ENCODE data around the gene GRM7. TPM values are rescaled to one million over a fixed set of nuclear protein-coding genes. Genes with fewer than 3 reads are reported as not detected.
A peak's percentile ranks its signal among the peaks of the same experiment; 100 is the strongest.

Gene GRM7
- total and polyA plus RNA-seq, 2 donors (not counting 1 experiment from before 2014, with no cell fraction given) = not detected

GRCh38 chr3:6857510-6857909 is 3.4 kb upstream of the GRM7 start:
- TF ChIP-seq EZH2 (IDR thresholded peaks at IDR 0.05; ENCODE audit: low read length, missing control alignments) = no peak
- no peak for TF ChIP-seq CTCF (conservative IDR thresholded peaks at IDR 0.05 in 1 of 2, IDR thresholded peaks at IDR 0.05 in 1 of 2; ENCODE audit: low read depth in 1 of 2, low read length in 2 of 2)
- Histone ChIP-seq H2AFZ (ENCODE audit: low read length) (no peak overlapping the region), H3K4me1 (ENCODE audit: control insufficient read depth, extremely low read depth, insufficient read depth, low read length) (no peaks in the 10 kb centered on the region), H3K27ac (ENCODE audit: insufficient read depth, low read length) (no peak overlapping the region), H3K36me3 (ENCODE audit: control insufficient read depth, insufficient read depth, low read length) (no peaks in the 10 kb centered on the region), H4K20me1 (ENCODE audit: control insufficient read depth, extremely low read depth, insufficient read depth, low read length) (no peaks in the 10 kb centered on the region), H3K4me2 (ENCODE audit: extremely low read depth, insufficient read depth, low read length) (no peak overlapping the region), H3K27me3 (ENCODE audit: control insufficient read depth, insufficient read depth, low read length) (no peaks in the 10 kb centered on the region), H3K9ac (ENCODE audit: insufficient read depth, low read length) (no peak overlapping the region), H3K4me3 (replicated peaks in 1 of 4; ENCODE audit: control extremely low read depth in 1 of 4, insufficient read depth in 1 of 4, low read depth in 3 of 4, low read length in 4 of 4) (no peak overlapping the region), H3K79me2 (ENCODE audit: control insufficient read depth, insufficient read depth, low read length) (no peaks in the 10 kb centered on the region), H3K9me3 (ENCODE audit: control insufficient read depth, insufficient read depth, low read depth, low read length) (no peaks in the 10 kb centered on the region)
- no peak for DNase-seq (ENCODE audit: low read depth in 2 of 2)

DNA sequence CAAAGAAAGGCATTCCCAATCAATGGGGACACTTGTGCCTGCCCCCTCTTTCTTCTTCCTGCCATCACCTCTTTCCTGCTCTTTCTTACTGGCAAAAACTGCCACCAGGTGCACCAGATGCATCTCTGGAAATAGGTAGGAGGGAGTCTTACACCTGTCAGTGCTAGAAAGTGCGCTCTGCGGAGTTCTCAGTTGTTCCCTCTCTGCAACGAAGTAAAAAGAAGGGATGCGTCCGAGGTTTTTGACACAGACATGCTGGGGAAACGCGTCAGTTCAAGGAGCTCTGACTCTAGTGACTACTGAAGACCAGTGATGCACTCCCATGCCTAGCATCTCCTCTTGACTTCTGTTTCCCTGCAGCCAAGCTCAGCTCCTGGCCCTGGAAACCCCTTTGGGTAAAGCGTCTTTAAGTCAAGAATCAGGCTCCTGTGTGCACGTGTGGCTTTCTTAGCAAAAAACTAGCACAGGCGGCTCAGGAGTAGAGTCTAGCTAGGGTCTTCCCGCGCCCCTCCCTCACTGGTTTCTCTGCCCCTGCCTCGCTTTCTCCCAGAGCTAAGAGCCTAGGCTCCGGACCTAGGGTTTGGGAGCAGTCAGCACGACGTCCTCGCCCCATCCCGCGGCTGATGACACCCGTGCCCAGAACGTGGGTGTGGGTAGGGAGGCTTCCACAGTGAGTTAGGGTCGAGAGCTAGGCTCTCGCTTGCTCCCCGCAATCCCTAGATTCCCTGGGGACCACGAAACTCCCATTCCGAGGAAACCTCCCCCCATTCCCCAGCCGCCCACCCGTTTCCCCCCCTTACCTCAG is 564 bp upstream of the GRM7 start:
- Histone ChIP-seq H3K4me1 (ENCODE audit: control insufficient read depth, extremely low read depth, insufficient read depth, low read length) (no peaks in the 10 kb centered on the region), H4K20me1 (ENCODE audit: control insufficient read depth, extremely low read depth, insufficient read depth, low read length) (no peaks in the 10 kb centered on the region), H3K27ac (ENCODE audit: insufficient read depth, low read length) (no peak overlapping the region), H3K4me2 (ENCODE audit: extremely low read depth, insufficient read depth, low read length) (no peak overlapping the region), H3K27me3 (ENCODE audit: control insufficient read depth, insufficient read depth, low read length) (no peaks in the 10 kb centered on the region), H3K4me3 (replicated peaks in 1 of 4; ENCODE audit: control extremely low read depth in 1 of 4, insufficient read depth in 1 of 4, low read depth in 3 of 4, low read length in 4 of 4) (no peak overlapping the region), H3K9ac (ENCODE audit: insufficient read depth, low read length) (no peak overlapping the region), H3K36me3 (ENCODE audit: control insufficient read depth, insufficient read depth, low read length) (no peaks in the 10 kb centered on the region), H3K79me2 (ENCODE audit: control insufficient read depth, insufficient read depth, low read length) (no peaks in the 10 kb centered on the region), H3K9me3 (ENCODE audit: control insufficient read depth, insufficient read depth, low read depth, low read length) (no peaks in the 10 kb centered on the region), H2AFZ (ENCODE audit: low read length) (no peak overlapping the region)
- peak in 1 of 2 donors; percentile 20 for DNase-seq (ENCODE audit: low read depth in 2 of 2)
- no peak for TF ChIP-seq EZH2 (IDR thresholded peaks at IDR 0.05; ENCODE audit: low read length, missing control alignments)
- no peak for TF ChIP-seq CTCF (conservative IDR thresholded peaks at IDR 0.05 in 1 of 2, IDR thresholded peaks at IDR 0.05 in 1 of 2; ENCODE audit: low read depth in 1 of 2, low read length in 2 of 2)

GRCh38 chr3:6861625-6862000 is 698 bp downstream of the GRM7 start:
- H3K4me2 ChIP-seq (ENCODE audit: extremely low read depth, insufficient read depth, low read length) = no peak overlapping the region
- peak in 1 of 2 donors; percentile 28 for DNase-seq (ENCODE audit: low read depth in 2 of 2)
- no peak overlapping the region for H2AFZ ChIP-seq (ENCODE audit: low read length)
- no peak overlapping the region for H3K27ac ChIP-seq (ENCODE audit: insufficient read depth, low read length)
- H3K4me1 ChIP-seq (ENCODE audit: control insufficient read depth, extremely low read depth, insufficient read depth, low read length) = no peaks in the 10 kb centered on the region
- H3K4me3 ChIP-seq (replicated peaks in 1 of 4; ENCODE audit: control extremely low read depth in 1 of 4, insufficient read depth in 1 of 4, low read depth in 3 of 4, low read length in 4 of 4) = no peak overlapping the region
- no peaks in the 10 kb centered on the region for H3K79me2 ChIP-seq (ENCODE audit: control insufficient read depth, insufficient read depth, low read length)
- no peaks in the 10 kb centered on the region for H3K9me3 ChIP-seq (ENCODE audit: control insufficient read depth, insufficient read depth, low read depth, low read length)
- TF ChIP-seq CTCF (conservative IDR thresholded peaks at IDR 0.05 in 1 of 2, IDR thresholded peaks at IDR 0.05 in 1 of 2; ENCODE audit: low read depth in 1 of 2, low read length in 2 of 2) (no peak), EZH2 (IDR thresholded peaks at IDR 0.05; ENCODE audit: low read length, missing control alignments) (no peak)
- no peaks in the 10 kb centered on the region for H4K20me1 ChIP-seq (ENCODE audit: control insufficient read depth, extremely low read depth, insufficient read depth, low read length)
- H3K9ac ChIP-seq (ENCODE audit: insufficient read depth, low read length) = no peak overlapping the region
- no peaks in the 10 kb centered on the region for H3K27me3 ChIP-seq (ENCODE audit: control insufficient read depth, insufficient read depth, low read length)
- H3K36me3 ChIP-seq (ENCODE audit: control insufficient read depth, insufficient read depth, low read length) = no peaks in the 10 kb centered on the region
